ENCODE measurements around the gene CSTF2.
"Not testable (repeated sequence)": the region's sequence is repeated elsewhere in the genome, so short reads cannot be mapped to it uniquely, and the experiment has no call there.

The CSTF2 gene

GRCh38 chrX:100819837-100820666, at the start of gene CSTF2:
TSS of gene CSTF2 (plus strand) at chrX:100820391. CDS start at chrX:100820417, 26 bp downstream.
- peaks cover 31% of the 10 kb centered on the region for H3K27me3 Mint-ChIP-seq (ENCODE audit: low read depth, poor library complexity)
- TF ChIP-seq CTCF (IDR thresholded peaks at IDR 0.05) = no peak
- peaks cover 6% of the 10 kb centered on the region for H3K4me1 Mint-ChIP-seq
- H3K4me3 Mint-ChIP-seq = peak within 1 kb of the TSS; percentile 84
- H3K27ac Mint-ChIP-seq = peak within 1 kb of the TSS; percentile 62
- peaks cover 25% of the 10 kb centered on the region for H3K36me3 Mint-ChIP-seq (ENCODE audit: low read depth)
- DNase-seq = peak; percentile 74
- peaks cover 55% of the 10 kb centered on the region for H3K9me3 Mint-ChIP-seq

GRCh38 chrX:100796371-100796770, 23.8 kb upstream of the CSTF2 start:
- not testable (repeated sequence) for H3K4me1 Mint-ChIP-seq; H3K27me3 Mint-ChIP-seq (ENCODE audit: low read depth, poor library complexity); H3K4me3 Mint-ChIP-seq; DNase-seq; H3K36me3 Mint-ChIP-seq (ENCODE audit: low read depth); H3K27ac Mint-ChIP-seq
- peaks cover 43% of the 10 kb centered on the region for H3K9me3 Mint-ChIP-seq

GRCh38 chrX:100797359-100797758, 22.8 kb upstream of the CSTF2 start:
- Mint-ChIP-seq H3K4me3 (no peak overlapping the region), H3K27ac (no peak overlapping the region), H3K27me3 (ENCODE audit: low read depth, poor library complexity) (peaks cover 13% of the 10 kb centered on the region), H3K36me3 (ENCODE audit: low read depth) (no peaks in the 10 kb centered on the region), H3K4me1 (no peaks in the 10 kb centered on the region), H3K9me3 (peaks cover 44% of the 10 kb centered on the region)
- no peak for DNase-seq
- TF ChIP-seq CTCF (IDR thresholded peaks at IDR 0.05) = no peak

- peaks cover 17% of the 10 kb centered on the region for H3K27me3 Mint-ChIP-seq (ENCODE audit: low read depth, poor library complexity)
- H3K9me3 Mint-ChIP-seq = peaks cover 48% of the 10 kb centered on the region
- no peak for TF ChIP-seq CTCF (IDR thresholded peaks at IDR 0.05)
- H3K27ac Mint-ChIP-seq = no peak overlapping the region
- H3K36me3 Mint-ChIP-seq (ENCODE audit: low read depth) = no peaks in the 10 kb centered on the region
- no peaks in the 10 kb centered on the region for H3K4me1 Mint-ChIP-seq
- no peak for DNase-seq
- H3K4me3 Mint-ChIP-seq = no peak overlapping the region
These were observed 21.5 kb upstream of the CSTF2 start for GRCh38 chrX:100798484-100799214.

GRCh38 chrX:100802843-100803242, 17.3 kb upstream of the CSTF2 start:
- H3K9me3 Mint-ChIP-seq = peaks cover 58% of the 10 kb centered on the region
- H3K36me3 Mint-ChIP-seq (ENCODE audit: low read depth) = no peaks in the 10 kb centered on the region
- H3K27me3 Mint-ChIP-seq (ENCODE audit: low read depth, poor library complexity) = peaks cover 17% of the 10 kb centered on the region
- H3K27ac Mint-ChIP-seq = no peak overlapping the region
- no peak overlapping the region for H3K4me3 Mint-ChIP-seq
- H3K4me1 Mint-ChIP-seq = no peaks in the 10 kb centered on the region
- TF ChIP-seq CTCF (IDR thresholded peaks at IDR 0.05) = no peak
- no peak for DNase-seq

- DNase-seq = no peak
- H3K36me3 Mint-ChIP-seq (ENCODE audit: low read depth) = no peaks in the 10 kb centered on the region
- peaks cover 72% of the 10 kb centered on the region for H3K9me3 Mint-ChIP-seq
- H3K4me1 Mint-ChIP-seq = no peaks in the 10 kb centered on the region
- H3K27me3 Mint-ChIP-seq (ENCODE audit: low read depth, poor library complexity) = peaks cover 21% of the 10 kb centered on the region
- no peak overlapping the region for H3K27ac Mint-ChIP-seq
- no peak for TF ChIP-seq CTCF (IDR thresholded peaks at IDR 0.05)
- H3K4me3 Mint-ChIP-seq = no peak overlapping the region
These were observed 15.4 kb upstream of the CSTF2 start for GRCh38 chrX:100804780-100805179.

- H3K27ac Mint-ChIP-seq; DNase-seq; H3K27me3 Mint-ChIP-seq (ENCODE audit: low read depth, poor library complexity); H3K4me1 Mint-ChIP-seq; H3K36me3 Mint-ChIP-seq (ENCODE audit: low read depth); H3K4me3 Mint-ChIP-seq: not testable (repeated sequence)
- peaks cover 81% of the 10 kb centered on the region for H3K9me3 Mint-ChIP-seq
These were observed 11.9 kb upstream of the CSTF2 start for GRCh38 chrX:100808265-100808664.
